A673 (cell line): ENCODE measurements around the gene SLC9A4. TPM values are rescaled to one million over a fixed set of nuclear protein-coding genes. Genes with fewer than 3 reads are reported as not detected.

Experiments used
- BruUV-seq: library from RNA; stranded (reverse); fragments of 400-500 nt; replicated peaks from 2 replicates; lab custom pipeline; 2021; lab: Mats Ljungman, UMichigan
- CTCF ChIA-PET: fragments of 300-600 bp; sonication (Branson Sonifier 250); formaldehyde crosslinking; loops from one replicate; lab custom pipeline; 2022; ENCODE audit warnings: antibody characterized with exemption; lab: Charles Lee
- POLR2A ChIA-PET: fragments of 300-600 bp; sonication (Branson Sonifier 250); formaldehyde crosslinking; loops from one replicate; lab custom pipeline; 2022; ENCODE audit warnings: antibody characterized with exemption; ENCODE audit not compliant: low non-redundant PET; lab: Charles Lee
- DNase-seq: peaks from one replicate; pipeline ENCODE4 v3.0.0-alpha.2; 2015; ENCODE audit warnings: low spot score
- H3K27ac ChIP-seq: fragments of 200-600 bp; sonication (generic); 2 replicates; pipeline ENCODE4 v1.5.1; 2016; ENCODE audit warnings: mixed run types, low read depth, mild to moderate bottlenecking, mixed read lengths, antibody characterized with exemption, low read length; ENCODE audit not compliant: poor library complexity, severe bottlenecking
- H3K27me3 ChIP-seq: fragments of 200-600 bp; sonication (generic); replicated peaks from 2 replicates; pipeline ENCODE4 v1.6.1; 2017; ENCODE audit warnings: mixed run types, low read depth, mild to moderate bottlenecking, mixed read lengths, antibody characterized with exemption, low read length; ENCODE audit not compliant: insufficient read depth, poor library complexity
- H3K36me3 ChIP-seq: fragments of 200-600 bp; sonication (generic); 2 replicates; pipeline ENCODE4 v1.6.1; 2016; ENCODE audit warnings: mixed run types, mild to moderate bottlenecking, mixed read lengths, antibody characterized with exemption, low read length; ENCODE audit not compliant: insufficient read depth, poor library complexity, severe bottlenecking
- H3K4me1 ChIP-seq: fragments of 200-600 bp; sonication (generic); 2 replicates; pipeline ENCODE4 v1.6.1; 2017; ENCODE audit warnings: mixed run types, mild to moderate bottlenecking, mixed read lengths, antibody characterized with exemption, low read length; ENCODE audit not compliant: insufficient read depth, poor library complexity, severe bottlenecking
- H3K4me3 ChIP-seq: fragments of 200-600 bp; sonication (generic); 2 replicates; pipeline ENCODE4 v1.5.1; 2016; ENCODE audit warnings: low read depth, mixed run types, mild to moderate bottlenecking, mixed read lengths, low read length; ENCODE audit not compliant: poor library complexity, severe bottlenecking
- H3K9me3 ChIP-seq: fragments of 200-600 bp; sonication (generic); 2 replicates; pipeline ENCODE4 v1.6.1; 2016; ENCODE audit warnings: mixed run types, low read depth, mild to moderate bottlenecking, mixed read lengths, antibody characterized with exemption, low read length; ENCODE audit not compliant: poor library complexity, severe bottlenecking
- EZH2 ChIP-seq: fragments of 200-600 bp; sonication (generic); IDR thresholded peaks from 2 replicates; pipeline ENCODE4 v1.6.1; 2017; ENCODE audit warnings: borderline replicate concordance, low read depth, mild to moderate bottlenecking, mixed read lengths, antibody characterized with exemption, low read length; ENCODE audit not compliant: poor library complexity, severe bottlenecking
- intact Hi-C: fragments of 100-400 bp; cut with micrococcal nuclease; formaldehyde crosslinking; loops from one replicate; pipeline ENCODE4 v1.10.0; 2022; ENCODE audit not compliant: unreplicated experiment
- total RNA-seq: library from RNA; stranded (reverse); gene quantifications from 2 replicates; pipeline ENCODE4 v1.2.3, GENCODE V29; 2021
- TF ChIP-seq, protein P1 (sequence below): fragments of 300-800, 200-600 bp; sonication (generic); conservative IDR thresholded peaks from 2 replicates; pipeline ENCODE4 v1.5.1; 2017; ENCODE audit warnings: low read depth, mild to moderate bottlenecking, antibody characterized with exemption, low read length, moderate library complexity, mixed read lengths

Gene SLC9A4
- total RNA-seq, 1 experiment from 2014 or later: 0.11 TPM

DNA sequence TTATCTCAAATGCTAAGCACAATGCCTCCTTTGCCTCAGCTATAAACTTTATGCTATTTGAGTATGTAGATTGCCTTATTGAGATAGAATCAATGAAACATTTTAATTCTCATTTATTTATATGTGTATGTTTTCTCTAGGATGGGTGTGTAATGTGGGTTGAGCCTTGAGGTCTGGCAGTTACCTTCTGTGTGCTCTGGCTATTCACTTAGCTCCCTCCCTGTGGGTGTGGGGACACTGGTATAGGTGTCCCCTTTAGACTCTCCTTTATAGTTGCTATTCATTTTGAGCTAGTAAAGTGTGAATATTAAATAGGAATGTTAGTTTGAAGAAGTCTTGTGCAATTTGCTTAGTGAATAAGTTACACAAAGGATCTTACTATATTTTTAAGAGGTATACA, 1.8 kb downstream of the SLC9A4 start:
- no peaks in the 10 kb centered on the region for H3K36me3 ChIP-seq
- DNase-seq: no peak
- ChIA-PET POLR2A (no interaction called here), CTCF (no interaction called here)
- H3K27me3 ChIP-seq: peaks cover 22% of the 10 kb centered on the region
- BruUV-seq: no TSS peak
- H3K4me1 ChIP-seq: no peaks in the 10 kb centered on the region
- H3K4me3 ChIP-seq: no peak overlapping the region
- H3K27ac ChIP-seq: no peak overlapping the region
- no peaks in the 10 kb centered on the region for H3K9me3 ChIP-seq
- intact Hi-C loops: no loop called here
- TF ChIP-seq, protein P1, sequence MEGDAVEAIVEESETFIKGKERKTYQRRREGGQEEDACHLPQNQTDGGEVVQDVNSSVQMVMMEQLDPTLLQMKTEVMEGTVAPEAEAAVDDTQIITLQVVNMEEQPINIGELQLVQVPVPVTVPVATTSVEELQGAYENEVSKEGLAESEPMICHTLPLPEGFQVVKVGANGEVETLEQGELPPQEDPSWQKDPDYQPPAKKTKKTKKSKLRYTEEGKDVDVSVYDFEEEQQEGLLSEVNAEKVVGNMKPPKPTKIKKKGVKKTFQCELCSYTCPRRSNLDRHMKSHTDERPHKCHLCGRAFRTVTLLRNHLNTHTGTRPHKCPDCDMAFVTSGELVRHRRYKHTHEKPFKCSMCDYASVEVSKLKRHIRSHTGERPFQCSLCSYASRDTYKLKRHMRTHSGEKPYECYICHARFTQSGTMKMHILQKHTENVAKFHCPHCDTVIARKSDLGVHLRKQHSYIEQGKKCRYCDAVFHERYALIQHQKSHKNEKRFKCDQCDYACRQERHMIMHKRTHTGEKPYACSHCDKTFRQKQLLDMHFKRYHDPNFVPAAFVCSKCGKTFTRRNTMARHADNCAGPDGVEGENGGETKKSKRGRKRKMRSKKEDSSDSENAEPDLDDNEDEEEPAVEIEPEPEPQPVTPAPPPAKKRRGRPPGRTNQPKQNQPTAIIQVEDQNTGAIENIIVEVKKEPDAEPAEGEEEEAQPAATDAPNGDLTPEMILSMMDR: no peak
- no peak for TF ChIP-seq EZH2

DNA sequence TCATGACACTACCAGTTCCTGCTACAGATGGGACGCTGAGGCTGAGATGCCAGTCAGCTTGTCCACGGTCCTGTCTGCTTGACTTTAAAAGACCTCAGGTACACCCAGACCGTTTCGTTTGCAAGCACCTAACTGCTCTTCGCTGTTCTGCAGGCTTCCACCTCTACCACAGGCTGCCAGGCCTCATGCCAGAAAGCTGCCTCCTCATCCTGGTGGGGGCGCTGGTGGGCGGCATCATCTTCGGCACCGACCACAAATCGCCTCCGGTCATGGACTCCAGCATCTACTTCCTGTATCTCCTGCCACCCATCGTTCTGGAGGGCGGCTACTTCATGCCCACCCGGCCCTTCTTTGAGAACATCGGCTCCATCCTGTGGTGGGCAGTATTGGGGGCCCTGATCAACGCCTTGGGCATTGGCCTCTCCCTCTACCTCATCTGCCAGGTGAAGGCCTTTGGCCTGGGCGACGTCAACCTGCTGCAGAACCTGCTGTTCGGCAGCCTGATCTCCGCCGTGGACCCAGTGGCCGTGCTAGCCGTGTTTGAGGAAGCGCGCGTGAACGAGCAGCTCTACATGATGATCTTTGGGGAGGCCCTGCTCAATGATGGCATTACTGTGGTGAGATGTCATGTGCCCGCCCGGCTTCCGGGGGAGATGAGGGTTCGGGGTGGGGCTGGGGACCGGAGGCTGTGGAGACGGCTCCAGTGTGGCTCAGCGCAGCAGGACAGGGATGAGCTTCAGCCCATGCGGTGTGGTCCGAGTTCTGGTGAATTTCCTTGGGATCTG, 5.9 kb downstream of the SLC9A4 start:
- ChIA-PET POLR2A (no interaction called here), CTCF (no interaction called here)
- intact Hi-C loops: no loop called here
- Histone ChIP-seq H3K4me1 (no peaks in the 10 kb centered on the region), H3K27me3 (peaks cover 16% of the 10 kb centered on the region), H3K27ac (no peak overlapping the region), H3K4me3 (no peak overlapping the region), H3K9me3 (no peaks in the 10 kb centered on the region), H3K36me3 (no peaks in the 10 kb centered on the region)
- no TSS peak for BruUV-seq
- no peak for DNase-seq
- TF ChIP-seq, protein P1: no peak
- no peak for TF ChIP-seq EZH2

DNA sequence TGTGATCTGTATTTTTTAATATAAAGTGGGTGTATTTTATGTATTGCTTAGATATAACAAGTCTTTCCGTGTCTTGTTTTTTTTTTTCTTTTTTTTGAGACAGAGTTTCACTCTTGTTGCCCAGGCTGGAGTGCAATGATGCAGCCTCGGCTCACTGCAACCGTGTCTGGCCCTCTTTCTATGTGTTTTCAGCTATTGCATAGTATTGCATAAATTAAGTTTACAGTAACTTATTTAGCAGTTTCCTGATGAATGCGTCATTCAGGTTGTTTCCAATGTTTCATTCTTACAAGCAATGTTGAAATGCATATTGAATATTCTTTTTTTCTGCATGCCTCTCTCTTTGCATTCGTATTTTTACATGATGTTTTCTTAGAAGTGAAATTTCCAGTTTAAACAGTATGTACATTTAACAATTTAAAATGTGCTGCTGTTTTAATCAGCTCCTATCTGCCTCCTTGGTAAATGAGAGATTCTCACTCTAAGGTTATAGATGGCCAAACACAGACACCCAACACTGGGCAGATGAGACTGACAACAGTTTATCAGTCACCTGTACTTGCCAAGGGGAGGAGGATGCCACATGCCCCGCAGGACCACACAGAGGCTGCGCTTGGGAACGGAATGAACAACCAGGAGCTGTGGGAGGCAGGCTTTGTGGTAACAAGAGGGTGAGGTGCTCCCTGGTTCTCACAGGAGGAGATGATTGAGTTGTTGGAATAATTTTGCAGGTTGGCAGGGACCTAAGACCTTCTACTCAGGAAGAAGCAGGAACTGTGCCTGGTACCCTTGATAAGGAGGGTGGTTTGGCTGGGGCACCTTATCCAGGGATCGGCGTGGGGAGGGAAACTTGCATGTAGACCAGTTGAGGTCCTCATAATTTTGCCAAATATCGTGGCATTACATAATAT, 7.5 kb downstream of the SLC9A4 start:
- Histone ChIP-seq H3K27me3 (peaks cover 7% of the 10 kb centered on the region), H3K4me3 (no peak overlapping the region), H3K9me3 (no peaks in the 10 kb centered on the region), H3K27ac (no peak overlapping the region), H3K36me3 (no peaks in the 10 kb centered on the region), H3K4me1 (no peaks in the 10 kb centered on the region)
- BruUV-seq: no TSS peak
- intact Hi-C loops: no loop called here
- POLR2A ChIA-PET: no interaction called here
- TF ChIP-seq, protein P1: no peak
- no peak for TF ChIP-seq EZH2
- CTCF ChIA-PET: no interaction called here
- DNase-seq: no peak
